Trophoblast cell (in vitro differentiated cells and primary cell): ENCODE measurements around the gene SLC25A1.

Experiments used
- DNase-seq, 2 donors: peaks; one replicate each; pipeline ENCODE4 v3.0.0-alpha.2; 2016
- H2AFZ ChIP-seq: 2 replicates; pipeline ENCODE4 v1.6.1; 2013; ENCODE audit warnings: low read length, moderate library complexity, mild to moderate bottlenecking; ENCODE audit not compliant: insufficient read depth, poor library complexity
- H2AK5ac ChIP-seq: 2 replicates; pipeline ENCODE4 v1.6.1; 2013; ENCODE audit warnings: mild to moderate bottlenecking, low read length
- H2BK120ac ChIP-seq: 2 replicates; pipeline ENCODE4 v1.6.1; 2013; ENCODE audit warnings: low read length, mild to moderate bottlenecking, moderate library complexity; ENCODE audit not compliant: insufficient read depth, poor library complexity
- H2BK12ac ChIP-seq: 2 replicates; pipeline ENCODE4 v1.6.1; 2013; ENCODE audit warnings: mild to moderate bottlenecking, low read length, moderate library complexity
- H2BK5ac ChIP-seq: 2 replicates; pipeline ENCODE4 v1.6.1; 2013; ENCODE audit warnings: low read length, low read depth, moderate library complexity, mild to moderate bottlenecking; ENCODE audit not compliant: poor library complexity
- H3K14ac ChIP-seq: 2 replicates; pipeline ENCODE4 v1.6.1; 2013; ENCODE audit warnings: mild to moderate bottlenecking, low read length
- H3K18ac ChIP-seq: 2 replicates; pipeline ENCODE4 v1.6.1; 2013; ENCODE audit warnings: mild to moderate bottlenecking, low read length
- H3K23ac ChIP-seq: 2 replicates; pipeline ENCODE4 v1.6.1; 2013; ENCODE audit warnings: low read length
- H3K27ac ChIP-seq: 2 replicates; pipeline ENCODE4 v1.5.1; 2013; ENCODE audit warnings: low read depth, mild to moderate bottlenecking, inconsistent platforms, low read length, moderate library complexity
- H3K27me3 ChIP-seq: 2 replicates; pipeline ENCODE4 v1.6.1; 2013; ENCODE audit warnings: inconsistent platforms, mild to moderate bottlenecking, low read length, moderate library complexity; ENCODE audit not compliant: insufficient read depth
- H3K36me3 ChIP-seq, 2 experiments: 1 replicate in 1 of 2; 2 replicates in 1 of 2; pipeline ENCODE4 v1.6.1; 2013; ENCODE audit warnings: low read length in 2 of 2, mild to moderate bottlenecking in 2 of 2, moderate library complexity in 1 of 2; ENCODE audit not compliant: insufficient read depth in 2 of 2, control insufficient read depth in 1 of 2
- H3K4ac ChIP-seq: 2 replicates; pipeline ENCODE4 v1.6.1; 2013; ENCODE audit warnings: low read depth, mild to moderate bottlenecking, low read length, moderate library complexity
- H3K4me1 ChIP-seq, 2 experiments: 1 replicate in 1 of 2; 2 replicates in 1 of 2; pipeline ENCODE4 v1.6.1; 2013; ENCODE audit warnings: low read length in 2 of 2, mild to moderate bottlenecking in 2 of 2, moderate library complexity in 1 of 2; ENCODE audit not compliant: insufficient read depth in 2 of 2, control insufficient read depth in 1 of 2
- H3K4me2 ChIP-seq: 2 replicates; pipeline ENCODE4 v1.6.1; 2013; ENCODE audit warnings: inconsistent platforms, mild to moderate bottlenecking, low read length, moderate library complexity
- H3K4me3 ChIP-seq: 2 replicates; pipeline ENCODE4 v1.5.1; 2013; ENCODE audit warnings: mild to moderate bottlenecking, low read depth, low read length, inconsistent platforms
- H3K79me1 ChIP-seq: one replicate; pipeline ENCODE4 v1.6.1; 2013; ENCODE audit warnings: low read length
- H3K79me2 ChIP-seq: 2 replicates; pipeline ENCODE4 v1.6.1; 2013; ENCODE audit warnings: low read length, mild to moderate bottlenecking; ENCODE audit not compliant: control insufficient read depth, insufficient read depth, poor library complexity
- H3K9ac ChIP-seq: 2 replicates; pipeline ENCODE4 v1.6.1; 2013; ENCODE audit warnings: mild to moderate bottlenecking, low read length
- H3K9me3 ChIP-seq: 2 replicates; pipeline ENCODE4 v1.6.1; 2013; ENCODE audit warnings: low read depth, mild to moderate bottlenecking, control low read depth, inconsistent platforms, low read length; ENCODE audit not compliant: insufficient read depth
- H4K12ac ChIP-seq: 2 replicates; pipeline ENCODE4 v1.6.1; 2013; ENCODE audit warnings: low read depth, mild to moderate bottlenecking, low read length, moderate library complexity
- H4K8ac ChIP-seq: 2 replicates; pipeline ENCODE4 v1.6.1; 2013; ENCODE audit warnings: low read depth, mild to moderate bottlenecking, low read length, moderate library complexity
- H4K91ac ChIP-seq: one replicate; pipeline ENCODE4 v1.6.1; 2013; ENCODE audit warnings: low read depth, mild to moderate bottlenecking, low read length, moderate library complexity
- WGBS: extraction: QIAGEN DNeasy Blood & Tissue Kit; methylation state at CpG from one replicate; pipeline ENCODE4 v1.1.7; 2013; ENCODE audit warnings: missing lambda C conversion rate; ENCODE audit not compliant: insufficient read length, insufficient coverage; ENCODE audit errors: extremely low coverage; 5-methylcytosine and 5-hydroxymethylcytosine counted together

Gene SLC25A1

GRCh38 chr22:19134874-19135273 lies 43.7 kb downstream of the SLC25A1 start:
- H4K91ac ChIP-seq: no peak overlapping the region
- H2AFZ ChIP-seq: no peak overlapping the region
- H4K8ac ChIP-seq: no peak overlapping the region
- no peak overlapping the region for H2BK120ac ChIP-seq
- no peak overlapping the region for H2BK12ac ChIP-seq
- H3K4me1 ChIP-seq: no peaks in the 10 kb centered on the region
- no peak overlapping the region for H3K4ac ChIP-seq
- H3K36me3 ChIP-seq: peaks cover 69% of the 10 kb centered on the region in 2 experiments
- no peak overlapping the region for H3K14ac ChIP-seq
- no peaks in the 10 kb centered on the region for H3K27me3 ChIP-seq
- H3K23ac ChIP-seq: no peak overlapping the region
- H4K12ac ChIP-seq: no peak overlapping the region
- WGBS: no CpG with 5 or more reads among the region's 18 CpGs
- H3K79me2 ChIP-seq: no peaks in the 10 kb centered on the region
- H3K4me3 ChIP-seq: no peak overlapping the region
- no peaks in the 10 kb centered on the region for H3K79me1 ChIP-seq
- no peak overlapping the region for H3K4me2 ChIP-seq
- no peak for DNase-seq
- H2AK5ac ChIP-seq: no peak overlapping the region
- H3K9me3 ChIP-seq: peaks cover 5% of the 10 kb centered on the region
- no peak overlapping the region for H3K18ac ChIP-seq
- no peak overlapping the region for H3K9ac ChIP-seq
- no peak overlapping the region for H2BK5ac ChIP-seq
- no peak overlapping the region for H3K27ac ChIP-seq

GRCh38 chr22:19134176-19134831 lies 44.2 kb downstream of the SLC25A1 start:
- Histone ChIP-seq H2BK120ac (no peak overlapping the region), H3K4me3 (no peak overlapping the region)

GRCh38 chr22:19133561-19133960 lies 45.0 kb downstream of the SLC25A1 start:
- no peak overlapping the region for H3K9ac ChIP-seq
- H2BK12ac ChIP-seq: no peak overlapping the region
- no peak overlapping the region for H3K14ac ChIP-seq
- DNase-seq: no peak
- H4K91ac ChIP-seq: no peak overlapping the region
- no peak overlapping the region for H2AK5ac ChIP-seq
- H3K27ac ChIP-seq: no peak overlapping the region
- H3K4me2 ChIP-seq: no peak overlapping the region
- H3K9me3 ChIP-seq: peaks cover 3% of the 10 kb centered on the region
- no peak overlapping the region for H3K23ac ChIP-seq
- H2BK5ac ChIP-seq: no peak overlapping the region
- H3K79me2 ChIP-seq: no peaks in the 10 kb centered on the region
- H2AFZ ChIP-seq: no peak overlapping the region
- H3K4me1 ChIP-seq: no peaks in the 10 kb centered on the region
- no peaks in the 10 kb centered on the region for H3K27me3 ChIP-seq
- H3K4me3 ChIP-seq: no peak overlapping the region
- no CpG with 5 or more reads among the region's 13 CpGs for WGBS
- no peaks in the 10 kb centered on the region for H3K79me1 ChIP-seq
- no peak overlapping the region for H4K12ac ChIP-seq
- H3K4ac ChIP-seq: no peak overlapping the region
- no peak overlapping the region for H2BK120ac ChIP-seq
- H3K36me3 ChIP-seq: peaks cover 56% of the 10 kb centered on the region in 2 experiments
- H3K18ac ChIP-seq: no peak overlapping the region
- no peak overlapping the region for H4K8ac ChIP-seq

More at GRCh38 chr22:19134176-19134831, 44.2 kb downstream of the SLC25A1 start:
- H2AFZ ChIP-seq: no peak overlapping the region
- no peak overlapping the region for H3K18ac ChIP-seq
- H3K4me1 ChIP-seq: no peaks in the 10 kb centered on the region
- no peak overlapping the region for H2AK5ac ChIP-seq
- WGBS: no CpG with 5 or more reads among the region's 21 CpGs
- no peak overlapping the region for H3K4me2 ChIP-seq
- no peak overlapping the region for H4K12ac ChIP-seq
- no peak for DNase-seq
- peaks cover 63 to 64% of the 10 kb centered on the region in 2 experiments for H3K36me3 ChIP-seq
- H3K4ac ChIP-seq: no peak overlapping the region
- no peaks in the 10 kb centered on the region for H3K79me2 ChIP-seq
- H4K8ac ChIP-seq: no peak overlapping the region
- no peak overlapping the region for H4K91ac ChIP-seq
- no peak overlapping the region for H2BK12ac ChIP-seq
- no peak overlapping the region for H3K9ac ChIP-seq
- H3K9me3 ChIP-seq: peaks cover 4% of the 10 kb centered on the region
- H3K27me3 ChIP-seq: no peaks in the 10 kb centered on the region
- H2BK5ac ChIP-seq: no peak overlapping the region
- no peak overlapping the region for H3K27ac ChIP-seq
- H3K79me1 ChIP-seq: no peaks in the 10 kb centered on the region
- no peak overlapping the region for H3K23ac ChIP-seq
- H3K14ac ChIP-seq: no peak overlapping the region

GRCh38 chr22:19132693-19133400 lies 45.7 kb downstream of the SLC25A1 start:
- H3K4me1 ChIP-seq: no peaks in the 10 kb centered on the region
- no peak overlapping the region for H3K4me2 ChIP-seq
- no peaks in the 10 kb centered on the region for H3K27me3 ChIP-seq
- no peak overlapping the region for H2AK5ac ChIP-seq
- H3K36me3 ChIP-seq: peaks cover 49% of the 10 kb centered on the region in 2 experiments
- no peak overlapping the region for H4K12ac ChIP-seq
- no peak overlapping the region for H2BK120ac ChIP-seq
- no peak overlapping the region for H3K9ac ChIP-seq
- H3K14ac ChIP-seq: no peak overlapping the region
- H3K27ac ChIP-seq: no peak overlapping the region
- no peak overlapping the region for H3K23ac ChIP-seq
- H2AFZ ChIP-seq: no peak overlapping the region
- no peak overlapping the region for H3K4me3 ChIP-seq
- H3K4ac ChIP-seq: no peak overlapping the region
- peaks cover 3% of the 10 kb centered on the region for H3K9me3 ChIP-seq
- no peaks in the 10 kb centered on the region for H3K79me2 ChIP-seq
- no peak for DNase-seq
- WGBS: no CpG with 5 or more reads among the region's 9 CpGs
- H4K91ac ChIP-seq: no peak overlapping the region
- no peak overlapping the region for H2BK5ac ChIP-seq
- no peak overlapping the region for H4K8ac ChIP-seq
- no peak overlapping the region for H2BK12ac ChIP-seq
- no peaks in the 10 kb centered on the region for H3K79me1 ChIP-seq
- H3K18ac ChIP-seq: no peak overlapping the region
